Activated T-cell treated with anti-CD3 and anti-CD28 coated beads, Interleukin-2, amount 50 U/mL, for 72 hours (primary cell): ENCODE measurements around the gene GLB1L3. TPM values are rescaled to one million over a fixed set of nuclear protein-coding genes. Genes with fewer than 3 reads are reported as not detected.
"Not testable (repeated sequence)": the region's sequence is repeated elsewhere in the genome, so short reads cannot be mapped to it uniquely, and the experiment has no call there.

ENCODE experiments used
- ATAC-seq, 2 donors: fragments of 150-1000 bp; cut with Tn5 transposase; replicated peaks in 1 of 2; 2 replicates each; pipeline ENCODE4 v1.10.0; 2021; ENCODE audit warnings: moderate library complexity in 2 of 2, mild to moderate bottlenecking in 1 of 2
- DNase-seq, 2 donors: peaks; one replicate each; pipeline ENCODE4 v3.0.0; 2021 to 2022; ENCODE audit warnings: mixed read lengths in 1 of 2
- H3K27ac Mint-ChIP-seq: one replicate; pipeline ENCODE4 v1.8.0; 2022; ENCODE audit warnings: mild to moderate bottlenecking, moderate library complexity, mixed read lengths
- H3K27me3 Mint-ChIP-seq: one replicate; pipeline ENCODE4 v1.8.0; 2022; ENCODE audit warnings: low read depth, mixed read lengths
- H3K36me3 Mint-ChIP-seq, 2 donors: one replicate each; pipeline ENCODE4 v1.8.0; 2022; ENCODE audit warnings: mixed read lengths in 2 of 2, mild to moderate bottlenecking in 1 of 2; ENCODE audit not compliant: insufficient read depth in 2 of 2
- H3K4me1 Mint-ChIP-seq: one replicate; pipeline ENCODE4 v1.8.0; 2022; ENCODE audit warnings: low read depth, mixed read lengths
- H3K4me3 Mint-ChIP-seq, 2 donors: one replicate each; pipeline ENCODE4 v1.8.0; 2022; ENCODE audit warnings: mild to moderate bottlenecking in 2 of 2, mixed read lengths in 2 of 2, moderate library complexity in 2 of 2
- H3K9me3 Mint-ChIP-seq, 2 donors: one replicate each; pipeline ENCODE4 v1.8.0; 2022; ENCODE audit warnings: mixed read lengths in 2 of 2
- total RNA-seq, 2 donors: library from RNA; stranded (reverse); gene quantifications; one replicate each; pipeline ENCODE4 v1.2.3, GENCODE V29; 2022

Gene GLB1L3
- total RNA-seq, 2 donors from 2014 or later: 13.0 to 13.6 TPM

- peaks cover 10 to 20% of the 10 kb centered on the region in 2 donors for H3K36me3 Mint-ChIP-seq
- H3K27ac Mint-ChIP-seq, DNase-seq, H3K4me1 Mint-ChIP-seq, H3K9me3 Mint-ChIP-seq, H3K27me3 Mint-ChIP-seq, ATAC-seq, H3K4me3 Mint-ChIP-seq: not testable (repeated sequence)
These were observed 45.2 kb downstream of the GLB1L3 start for GRCh38 chr11:134321373-134321772.

DNA sequence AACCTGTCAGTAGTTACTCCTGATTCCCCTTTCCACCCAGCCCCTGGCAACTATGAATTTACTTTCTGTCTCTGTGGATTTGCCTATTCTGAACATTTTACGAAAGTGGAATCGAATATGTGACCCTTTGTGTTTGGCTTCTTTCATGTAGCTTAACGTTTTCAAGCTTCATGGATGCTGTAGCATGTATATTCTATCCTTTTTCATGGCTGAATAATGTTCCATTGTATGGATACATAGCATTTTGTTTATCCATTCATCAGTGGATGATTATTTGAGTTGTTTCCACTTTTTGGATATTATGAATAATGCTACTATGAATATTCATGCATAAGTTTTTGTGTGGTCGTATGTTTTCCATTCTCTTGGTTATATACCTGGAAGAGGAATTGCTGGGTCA, 46.4 kb downstream of the GLB1L3 start:
- Mint-ChIP-seq H3K27me3 (no peaks in the 10 kb centered on the region), H3K4me3 (no peak overlapping the region), H3K4me1 (no peaks in the 10 kb centered on the region), H3K36me3 (peaks cover 10 to 20% of the 10 kb centered on the region in 2 donors), H3K27ac (no peak overlapping the region), H3K9me3 (peaks cover 9% of the 10 kb centered on the region in 2 donors)
- ATAC-seq (no peak), DNase-seq (no peak)

DNA sequence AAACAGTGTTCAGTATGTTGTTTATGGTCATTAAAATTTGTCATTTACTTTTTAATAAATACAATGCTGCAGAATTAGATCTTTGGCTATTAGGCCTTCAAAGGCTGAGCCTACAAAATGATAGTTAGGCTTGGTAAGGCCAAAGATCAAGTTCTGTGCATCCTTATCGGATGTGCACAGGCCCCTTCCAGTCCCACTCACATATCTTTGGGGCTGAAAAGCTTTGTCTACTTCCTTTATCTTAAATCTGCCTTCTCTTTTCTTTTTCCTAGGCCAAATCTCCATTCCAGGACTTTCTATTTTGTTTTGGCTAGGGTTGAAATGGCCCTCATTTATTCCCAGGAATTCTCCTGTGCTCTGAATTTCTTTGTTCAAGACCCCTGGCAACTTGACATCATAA, 52.3 kb downstream of the GLB1L3 start:
- Mint-ChIP-seq H3K9me3 (no peaks in the 10 kb centered on the region), H3K4me1 (peaks cover 16% of the 10 kb centered on the region), H3K27me3 (peaks cover 25% of the 10 kb centered on the region)

DNA sequence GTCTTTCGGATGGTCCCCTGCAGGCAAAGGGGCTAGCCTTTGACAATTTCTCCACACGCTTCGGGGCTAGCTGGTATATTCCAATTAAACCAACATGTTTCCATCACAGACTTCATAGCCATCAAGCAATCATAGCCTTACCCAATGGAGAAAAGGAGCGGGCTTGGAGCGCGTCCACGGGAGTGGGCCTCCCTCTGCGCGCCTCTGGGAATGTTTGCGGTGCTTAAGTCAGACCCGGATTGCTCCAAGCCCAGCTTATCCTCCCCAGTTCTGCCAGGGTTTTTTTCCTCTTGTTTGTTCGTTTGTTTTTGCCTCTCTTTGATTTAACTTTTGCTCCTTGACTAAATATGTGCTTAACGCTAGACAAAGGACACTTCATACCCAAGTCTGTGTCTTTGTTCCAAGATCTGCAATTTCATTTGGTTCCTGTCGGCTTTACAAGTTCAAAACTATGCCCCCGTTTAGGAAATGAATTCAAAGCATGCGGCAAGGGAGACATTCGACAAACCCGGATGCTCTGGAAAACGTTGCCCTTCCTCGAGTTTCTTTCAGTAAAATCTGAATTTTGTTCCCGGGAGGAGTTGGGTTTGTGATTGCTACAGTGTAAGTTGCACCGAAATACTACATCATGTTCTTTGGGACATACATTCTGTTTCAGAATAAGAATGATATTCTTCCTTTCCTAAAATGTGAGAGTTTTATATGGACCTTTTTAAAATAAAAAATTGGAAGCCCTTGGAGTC, 54.6 kb downstream of the GLB1L3 start:
- H3K27ac Mint-ChIP-seq: no peak overlapping the region
- peaks cover 32% of the 10 kb centered on the region for H3K27me3 Mint-ChIP-seq
- H3K9me3 Mint-ChIP-seq: no peaks in the 10 kb centered on the region
- H3K4me1 Mint-ChIP-seq: peaks cover 16% of the 10 kb centered on the region
- H3K36me3 Mint-ChIP-seq: no peaks in the 10 kb centered on the region
- ATAC-seq (no peak), DNase-seq (no peak)
- peak overlapping the region; percentile 84 to 87 for H3K4me3 Mint-ChIP-seq

More for the DNA sequence above, 52.3 kb downstream of the GLB1L3 start:
- no peak for DNase-seq
- H3K4me3 Mint-ChIP-seq: no peak overlapping the region
- no peak overlapping the region for H3K27ac Mint-ChIP-seq
- no peak for ATAC-seq
- no peaks in the 10 kb centered on the region for H3K36me3 Mint-ChIP-seq

- H3K9me3 Mint-ChIP-seq: no peaks in the 10 kb centered on the region
- H3K27ac Mint-ChIP-seq: peak within 1 kb of the TSS; percentile 61
- H3K4me3 Mint-ChIP-seq: peak within 1 kb of the TSS; percentile 84 to 90
- ATAC-seq (peak; percentile 95 to 96), DNase-seq (peak; percentile 80 to 82)
- H3K27me3 Mint-ChIP-seq: peaks cover 32% of the 10 kb centered on the region
- no peaks in the 10 kb centered on the region for H3K36me3 Mint-ChIP-seq
- H3K4me1 Mint-ChIP-seq: peaks cover 16% of the 10 kb centered on the region
These were observed 55.4 kb downstream of the GLB1L3 start, which contains the start of gene GLB1L2 for GRCh38 chr11:134331354-134332188. GLB1L2 (plus strand) TSS chr11:134331988; CDS start chr11:134332062, 74 bp downstream.

DNA sequence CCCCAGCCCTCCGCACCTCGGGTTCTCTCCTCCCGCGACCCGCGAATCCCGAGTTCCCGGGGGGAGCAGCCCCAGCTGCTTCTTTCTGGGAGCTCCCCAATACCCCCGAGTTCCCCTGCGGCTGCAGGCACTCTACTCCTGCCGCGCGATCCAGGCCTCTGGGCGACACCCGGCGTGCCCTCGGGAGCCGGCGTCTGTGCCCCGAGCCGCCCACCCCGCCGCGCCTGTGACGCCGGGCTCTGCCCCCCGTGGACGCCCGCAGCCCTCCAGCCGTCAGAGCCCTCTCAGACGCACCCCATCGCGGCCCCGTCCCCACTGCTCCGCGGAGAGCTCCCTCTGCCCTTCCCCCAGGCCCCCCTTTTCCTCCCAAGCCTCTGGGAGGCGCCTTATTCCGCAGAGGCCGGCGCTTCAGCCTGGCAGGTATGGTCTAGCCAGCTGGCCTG, 56.0 kb downstream of the GLB1L3 start:
- H3K4me3 Mint-ChIP-seq: peak overlapping the region; percentile 80 to 90
- peaks cover 16% of the 10 kb centered on the region for H3K4me1 Mint-ChIP-seq
- peaks cover 32% of the 10 kb centered on the region for H3K27me3 Mint-ChIP-seq
- H3K27ac Mint-ChIP-seq: no peak overlapping the region
- DNase-seq (peak; percentile 27 to 28), ATAC-seq (peak; percentile 39 to 56)
- no peaks in the 10 kb centered on the region for H3K9me3 Mint-ChIP-seq
- H3K36me3 Mint-ChIP-seq: no peaks in the 10 kb centered on the region

GRCh38 chr11:134332782-134333181, 56.6 kb downstream of the GLB1L3 start:
- Mint-ChIP-seq H3K4me3 (peak overlapping the region; percentile 80 to 90), H3K4me1 (peaks cover 16% of the 10 kb centered on the region), H3K27ac (peak overlapping the region; percentile 61), H3K27me3 (peaks cover 32% of the 10 kb centered on the region), H3K36me3 (no peaks in the 10 kb centered on the region), H3K9me3 (no peaks in the 10 kb centered on the region)
- DNase-seq (no peak), ATAC-seq (no peak)

- peaks cover 16% of the 10 kb centered on the region for H3K4me1 Mint-ChIP-seq
- no peak overlapping the region for H3K27ac Mint-ChIP-seq
- DNase-seq (no peak), ATAC-seq (no peak)
- peaks cover 32% of the 10 kb centered on the region for H3K27me3 Mint-ChIP-seq
- peak overlapping the region; percentile 80 to 90 for H3K4me3 Mint-ChIP-seq
- no peaks in the 10 kb centered on the region for H3K9me3 Mint-ChIP-seq
- no peaks in the 10 kb centered on the region for H3K36me3 Mint-ChIP-seq
These were observed 57.1 kb downstream of the GLB1L3 start for GRCh38 chr11:134333312-134333711.

- H3K9me3 Mint-ChIP-seq: no peaks in the 10 kb centered on the region
- no peak for ATAC-seq
- H3K27me3 Mint-ChIP-seq: peaks cover 32% of the 10 kb centered on the region
- no peaks in the 10 kb centered on the region for H3K36me3 Mint-ChIP-seq
- no peak overlapping the region for H3K27ac Mint-ChIP-seq
- no peak for DNase-seq
- H3K4me1 Mint-ChIP-seq: peaks cover 16% of the 10 kb centered on the region
- peak overlapping the region in 1 of 2 donors; percentile 5 for H3K4me3 Mint-ChIP-seq
These were observed 57.8 kb downstream of the GLB1L3 start for GRCh38 chr11:134333946-134334345.

GRCh38 chr11:134334796-134335571, 58.8 kb downstream of the GLB1L3 start:
- no peak for ATAC-seq
- H3K4me3 Mint-ChIP-seq: no peak overlapping the region
- H3K4me1 Mint-ChIP-seq: peaks cover 16% of the 10 kb centered on the region
- peaks cover 32% of the 10 kb centered on the region for H3K27me3 Mint-ChIP-seq
- no peaks in the 10 kb centered on the region for H3K9me3 Mint-ChIP-seq
- no peak for DNase-seq
- no peaks in the 10 kb centered on the region for H3K36me3 Mint-ChIP-seq
- no peak overlapping the region for H3K27ac Mint-ChIP-seq

DNA sequence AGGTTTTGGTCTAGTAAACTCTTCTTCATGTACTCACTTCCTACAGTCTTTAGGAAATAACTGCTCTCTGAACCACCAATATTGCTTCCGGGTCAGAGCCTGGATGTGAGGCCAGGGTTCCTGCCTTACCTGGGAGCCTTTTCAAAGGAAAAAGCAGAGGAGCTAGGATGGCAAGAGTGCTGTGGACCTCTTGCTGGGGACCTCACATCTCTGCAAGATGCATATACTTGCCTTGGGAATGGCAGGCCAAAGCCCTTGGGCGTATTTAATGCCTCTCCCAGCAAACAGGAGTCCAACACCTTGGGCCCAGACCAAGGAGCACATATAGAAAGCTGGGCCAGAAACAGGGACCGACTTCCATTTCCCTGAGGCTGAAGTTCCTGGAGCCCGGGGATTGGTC, 60.9 kb downstream of the GLB1L3 start:
- no peaks in the 10 kb centered on the region for H3K9me3 Mint-ChIP-seq
- no peaks in the 10 kb centered on the region for H3K36me3 Mint-ChIP-seq
- no peak overlapping the region for H3K27ac Mint-ChIP-seq
- no peak for ATAC-seq
- H3K4me3 Mint-ChIP-seq: no peak overlapping the region
- H3K27me3 Mint-ChIP-seq: peaks cover 16% of the 10 kb centered on the region
- peaks cover 10% of the 10 kb centered on the region for H3K4me1 Mint-ChIP-seq
- DNase-seq: no peak

DNA sequence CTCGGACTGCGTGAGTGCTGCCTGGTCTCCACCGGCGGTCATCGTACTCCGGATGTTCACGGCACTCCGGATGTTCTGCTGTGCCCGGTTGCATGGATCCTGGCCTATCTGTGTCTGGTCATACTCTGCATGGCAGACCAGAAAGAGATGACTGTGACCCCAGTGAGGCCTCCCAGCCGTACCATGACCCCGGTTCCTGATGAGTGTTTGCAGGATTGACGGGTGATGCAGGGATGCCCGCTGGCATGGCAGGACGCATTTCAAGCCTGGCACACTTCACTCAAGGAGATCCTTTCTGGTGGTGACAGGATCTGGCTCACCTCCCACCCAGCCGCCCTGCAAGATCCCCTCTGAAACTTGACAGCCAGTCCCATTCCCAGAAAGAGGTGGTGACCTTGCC, 61.9 kb downstream of the GLB1L3 start:
- Mint-ChIP-seq H3K4me3 (no peak overlapping the region), H3K4me1 (peaks cover 2% of the 10 kb centered on the region), H3K27me3 (peaks cover 10% of the 10 kb centered on the region), H3K27ac (no peak overlapping the region), H3K36me3 (no peaks in the 10 kb centered on the region), H3K9me3 (no peaks in the 10 kb centered on the region)
- no peak for DNase-seq
- ATAC-seq: no peak

DNA sequence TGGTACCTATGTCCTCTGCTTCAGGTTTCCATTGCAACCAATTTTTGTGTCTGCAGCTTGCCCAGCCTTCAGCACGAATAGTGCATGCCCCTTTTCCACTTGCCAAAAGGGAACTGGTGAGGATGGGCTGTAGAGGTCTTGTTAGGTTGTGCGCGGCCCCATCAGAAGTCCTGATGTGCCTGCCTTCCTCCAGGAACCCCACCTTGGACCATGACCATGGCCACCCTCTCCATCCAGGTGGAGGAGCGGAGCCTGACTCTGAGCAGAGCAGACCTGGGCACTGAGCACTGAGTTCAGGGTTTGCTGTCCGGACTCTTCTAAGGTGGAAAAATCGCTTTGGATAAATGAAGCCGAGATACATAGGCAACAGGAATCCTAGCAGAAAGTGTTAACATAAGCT, 62.5 kb downstream of the GLB1L3 start:
- Mint-ChIP-seq H3K9me3 (no peaks in the 10 kb centered on the region), H3K27me3 (peaks cover 4% of the 10 kb centered on the region), H3K27ac (no peak overlapping the region), H3K4me1 (no peaks in the 10 kb centered on the region), H3K36me3 (no peaks in the 10 kb centered on the region), H3K4me3 (no peak overlapping the region)
- DNase-seq: no peak
- no peak for ATAC-seq
